OCI-LY7 (cell line): Measurements from ENCODE around the gene TECTB. TPM values are rescaled to one million over a fixed set of nuclear protein-coding genes. Genes with fewer than 3 reads are reported as not detected.

Source experiments
- BruUV-seq: library from RNA; stranded (reverse); fragments of 400-500 nt; replicated peaks from 2 replicates; lab custom pipeline; 2021; lab: Mats Ljungman, UMichigan
- CTCF ChIA-PET: fragments of 300-600 bp; sonication (Branson Sonifier 250); formaldehyde crosslinking; loops from one replicate; lab custom pipeline; 2022; ENCODE audit warnings: antibody characterized with exemption; ENCODE audit not compliant: unreplicated experiment; lab: Charles Lee
- POLR2A ChIA-PET: fragments of 300-600 bp; sonication (Branson Sonifier 250); formaldehyde crosslinking; loops from one replicate; lab custom pipeline; 2022; ENCODE audit warnings: antibody characterized with exemption; lab: Charles Lee
- DNase-seq: peaks from one replicate; pipeline ENCODE4 v3.0.0-alpha.2; 2015; ENCODE audit warnings: low spot score
- H2AFZ ChIP-seq: fragments of 200-600 bp; sonication (generic), shearing (Covaris generic); 2 replicates; pipeline ENCODE4 v1.6.1; 2014; ENCODE audit warnings: mild to moderate bottlenecking, antibody characterized with exemption, low read length, moderate library complexity
- H3K27ac ChIP-seq: fragments of 200-600 bp; sonication (generic); 2 replicates; pipeline ENCODE4 v1.5.1; 2014; ENCODE audit warnings: mixed run types, low read depth, mild to moderate bottlenecking, moderate library complexity, low read length, inconsistent platforms; ENCODE audit not compliant: poor library complexity, severe bottlenecking
- H3K36me3 ChIP-seq: fragments of 200-600 bp; sonication (generic); 2 replicates; pipeline ENCODE4 v1.6.1; 2014; ENCODE audit warnings: mild to moderate bottlenecking, antibody characterized with exemption, low read length, moderate library complexity, mixed read lengths; ENCODE audit not compliant: insufficient read depth
- H3K4me1 ChIP-seq: fragments of 200-600 bp; sonication (generic); 2 replicates; pipeline ENCODE4 v1.5.1; 2014; ENCODE audit warnings: mild to moderate bottlenecking, low read length; ENCODE audit not compliant: insufficient read depth, poor library complexity, severe bottlenecking
- H3K4me2 ChIP-seq: fragments of 200-600 bp; sonication (generic); 2 replicates; pipeline ENCODE4 v1.6.1; 2014; ENCODE audit warnings: mild to moderate bottlenecking, low read length
- H3K4me3 ChIP-seq: fragments of 200-600 bp; sonication (generic); 2 replicates; pipeline ENCODE4 v1.5.1; 2014; ENCODE audit warnings: mild to moderate bottlenecking, low read depth, low read length; ENCODE audit not compliant: poor library complexity, severe bottlenecking
- H3K79me2 ChIP-seq: fragments of 200-600 bp; sonication (generic); 2 replicates; pipeline ENCODE4 v1.6.1; 2016; ENCODE audit warnings: low read depth, mild to moderate bottlenecking, low read length, moderate library complexity, mixed read lengths; ENCODE audit not compliant: insufficient read depth
- H3K9me2 ChIP-seq: fragments of 200-600 bp; sonication (generic); 2 replicates; pipeline ENCODE4 v1.6.1; 2016; ENCODE audit warnings: mild to moderate bottlenecking, low read length, mixed read lengths; ENCODE audit not compliant: insufficient read depth
- H3K9me3 ChIP-seq: fragments of 200-600 bp; sonication (generic); 2 replicates; pipeline ENCODE4 v1.6.1; 2014; ENCODE audit warnings: mild to moderate bottlenecking, mixed run types, low read length, mixed read lengths
- H4K20me1 ChIP-seq: fragments of 200-600 bp; sonication (generic); 2 replicates; pipeline ENCODE4 v1.6.1; 2014; ENCODE audit warnings: mild to moderate bottlenecking, antibody characterized with exemption, low read length, moderate library complexity, mixed read lengths; ENCODE audit not compliant: insufficient read depth
- CTCF ChIP-seq: fragments of 200-600 bp; sonication (generic); conservative IDR thresholded peaks from 2 replicates; pipeline ENCODE4 v1.5.1; 2014; ENCODE audit warnings: mild to moderate bottlenecking, antibody characterized with exemption, low read length, moderate library complexity, mixed read lengths
- EZH2phosphoT487 ChIP-seq: fragments of 200-600 bp; sonication (generic); IDR thresholded peaks from 2 replicates; pipeline ENCODE4 v1.6.1; 2018; ENCODE audit warnings: low read depth, borderline replicate concordance, mild to moderate bottlenecking, mixed run types, antibody characterized with exemption, low read length, moderate library complexity, mixed read lengths
- intact Hi-C: fragments of 100-400 bp; cut with micrococcal nuclease; formaldehyde crosslinking; loops from one replicate; pipeline ENCODE4 v1.10.0; 2022; ENCODE audit not compliant: unreplicated experiment
- microRNA-seq: library from miRNA; unstranded; fragments of <30 nt; microRNA quantifications from one replicate; pipeline ENCODE4 v1.2.0, GENCODE V29; 2022; ENCODE audit warnings: borderline replicate concordance
- small RNA-seq: library from RNA; depleted of rRNA; stranded (forward); fragments of <200 nt; gene quantifications from one replicate; pipeline ENCODE3, GENCODE V24; 2014
- total RNA-seq, 2 experiments: library from RNA; depleted of rRNA in 1 of 2; stranded (reverse); fragments of >200 nt in 1 of 2; shearing (Covaris generic) in 1 of 2; gene quantifications; 2 replicates each; pipeline ENCODE4 v1.2.3, GENCODE V29; 2014 to 2022

TECTB gene
- total RNA-seq, 2 experiments from 2014 or later = not detected

- CTCF ChIA-PET = no interaction called here
- DNase-seq = no peak
- BruUV-seq = no TSS peak
Observed at GRCh38 chr10:112353046-112353445, 69.8 kb downstream of the TECTB start.

More at GRCh38 chr10:112353046-112353445, 69.8 kb downstream of the TECTB start:
- TF ChIP-seq EZH2phosphoT487 (no peak), CTCF (no peak)
- H4K20me1 ChIP-seq = no peaks in the 10 kb centered on the region
- POLR2A ChIA-PET = no interaction called here
- H3K27ac ChIP-seq = no peak overlapping the region
- no peak overlapping the region for H3K4me3 ChIP-seq
- H3K4me1 ChIP-seq = no peaks in the 10 kb centered on the region
- H3K9me3 ChIP-seq = no peaks in the 10 kb centered on the region
- no peaks in the 10 kb centered on the region for H3K9me2 ChIP-seq
- H3K4me2 ChIP-seq = no peak overlapping the region
- intact Hi-C loops = no loop called here
- H3K36me3 ChIP-seq = no peaks in the 10 kb centered on the region
- H3K79me2 ChIP-seq = no peaks in the 10 kb centered on the region
- H2AFZ ChIP-seq = no peak overlapping the region

Small RNA genes within 50 kb of the gene (microRNA-seq; reads per million reads assigned to microRNA genes)
- not detected for gene MIR6715A
- not detected for gene MIR6715B

Small RNA genes within 50 kb of the gene (small RNA-seq; reads per million reads assigned to genes)
- gene MIR6715A = not detected

Other genes starting within 250 kb of the TECTB start
- gene GPAM, start 99.6 kb upstream of the TECTB start, total RNA-seq (2014; rRNA removed; shearing (Covaris generic)) = 6.9 and 7.5 TPM in 2 replicates
- gene GPAM, start 99.6 kb upstream of the TECTB start, total RNA-seq (2022) = 7.9 and 13.0 TPM in 2 replicates
- gene ACSL5, start 90.7 kb downstream of the TECTB start, total RNA-seq (2014; rRNA removed; shearing (Covaris generic)) = 25.4 and 34.4 TPM in 2 replicates
- 23.0 and 25.3 TPM in 2 replicates for gene ACSL5, start 90.7 kb downstream of the TECTB start, total RNA-seq (2022)
- gene ZDHHC6, start 163.5 kb downstream of the TECTB start, total RNA-seq (2014; rRNA removed; shearing (Covaris generic)) = 29.9 and 31.5 TPM in 2 replicates
- 33.1 and 33.8 TPM in 2 replicates for gene ZDHHC6, start 163.5 kb downstream of the TECTB start, total RNA-seq (2022)
- 39.4 and 70.8 TPM in 2 replicates for gene VTI1A, start 163.8 kb downstream of the TECTB start, total RNA-seq (2014; rRNA removed; shearing (Covaris generic))
- gene VTI1A, start 163.8 kb downstream of the TECTB start, total RNA-seq (2022) = 42.6 and 45.2 TPM in 2 replicates